AG04450 (cell line): ENCODE results near the gene OSCP1. TPM values are rescaled to one million over a fixed set of nuclear protein-coding genes. Genes with fewer than 3 reads are reported as not detected.

Experiments used
- CTCF ChIA-PET: fragments of 300-600, 350-600 bp; formaldehyde crosslinking; extraction: SDS; loops from one replicate; lab custom pipeline; 2022; ENCODE audit warnings: antibody characterized with exemption, inconsistent platforms; lab: Charles Lee
- POLR2A ChIA-PET: fragments of 350-600 bp; formaldehyde crosslinking; extraction: SDS; loops from one replicate; lab custom pipeline; 2021; ENCODE audit warnings: antibody characterized with exemption, inconsistent platforms; lab: Yijun Ruan, JAX
- DNase-seq: peaks from one replicate; pipeline ENCODE4 v3.0.0-alpha.2; 2011; ENCODE audit warnings: low read depth, low spot score
- H3K27ac ChIP-seq: one replicate; pipeline ENCODE4 v1.5.1; 2012; ENCODE audit warnings: low read depth, low read length, control low read depth
- H3K27me3 ChIP-seq: one replicate; pipeline ENCODE4 v1.6.0; 2012; ENCODE audit warnings: low read length; ENCODE audit not compliant: control insufficient read depth, insufficient read depth
- H3K4me3 ChIP-seq: 2 replicates; pipeline ENCODE4 v1.5.1; 2011; ENCODE audit warnings: mild to moderate bottlenecking, low read depth, low read length, control low read depth
- H3K9me3 ChIP-seq: 2 replicates; pipeline ENCODE4 v1.5.1; 2012; ENCODE audit warnings: low read length; ENCODE audit not compliant: control insufficient read depth, insufficient read depth
- CTCF ChIP-seq: IDR thresholded peaks from 2 replicates; pipeline ENCODE4 v1.5.1; 2011; ENCODE audit warnings: low read depth, low read length, control low read depth, inconsistent platforms
- polyA plus RNA-seq: library from polyadenylated mRNA; depleted of rRNA; stranded (reverse); fragments of >200 nt; gene quantifications from 2 replicates; pipeline ENCODE4 v1.2.3, GENCODE V29; 2011

OSCP1 gene
- polyA plus RNA-seq, 1 experiment, result 7.9 TPM

- Histone ChIP-seq H3K9me3 (no peaks in the 10 kb centered on the region; the same call in 1 of the 2 replicates), H3K4me3 (no peak overlapping the region), H3K27ac (no peak overlapping the region), H3K27me3 (no peaks in the 10 kb centered on the region)
- no peak for TF ChIP-seq CTCF
- POLR2A ChIA-PET, result no interaction called here
- CTCF ChIA-PET, result no interaction called here
- no peak for DNase-seq
These were observed 16.2 kb upstream of the OSCP1 start for GRCh38 chr1:36466370-36467026.

- no peak for DNase-seq
- no peak for TF ChIP-seq CTCF
- Histone ChIP-seq H3K9me3 (no peaks in the 10 kb centered on the region; the same call in 1 of the 2 replicates), H3K27ac (no peak overlapping the region), H3K27me3 (no peaks in the 10 kb centered on the region), H3K4me3 (no peak overlapping the region)
- ChIA-PET POLR2A (no interaction called here), CTCF (interaction anchor here (0.6 kb wide), 1 partner anchor 9 kb away, joined by 7 read pairs; no protein-coding TSS in a partner anchor)
These were observed 15.6 kb upstream of the OSCP1 start for GRCh38 chr1:36465731-36466369.

GRCh38 chr1:36464605-36465393 lies 14.5 kb upstream of the OSCP1 start:
- H3K4me3 ChIP-seq, result peak overlapping the region; percentile 91
- no peak for TF ChIP-seq CTCF
- H3K9me3 ChIP-seq, result no peaks in the 10 kb centered on the region; the same call in 1 of the 2 replicates
- ChIA-PET POLR2A (interaction anchor here (0.6 to 2.0 kb wide), 3 partner anchors 14 to 1226 kb away, joined by 3 to 24 read pairs (median 5); partner anchors contain the start of gene OSCP1), CTCF (interaction anchor here (0.6 kb wide), 1 partner anchor 52 kb away, joined by 3 read pairs; no protein-coding TSS in a partner anchor)
- H3K27me3 ChIP-seq, result no peaks in the 10 kb centered on the region
- DNase-seq, result no peak
- H3K27ac ChIP-seq, result peak overlapping the region; percentile 84

- TF ChIP-seq CTCF, result no peak
- Histone ChIP-seq H3K27ac (peak within 1 kb of the TSS; percentile 84), H3K27me3 (no peaks in the 10 kb centered on the region), H3K4me3 (peak within 1 kb of the TSS; percentile 91), H3K9me3 (no peaks in the 10 kb centered on the region; the same call in 1 of the 2 replicates)
- ChIA-PET POLR2A (interaction anchor here (0.6 to 2.0 kb wide), 3 partner anchors 13 to 1227 kb away, joined by 3 to 24 read pairs (median 5); partner anchors contain the start of gene OSCP1), CTCF (no interaction called here)
- DNase-seq, result peak; percentile 82
These were observed 13.8 kb upstream of the OSCP1 start, which contains the start of gene MRPS15 for GRCh38 chr1:36463803-36464604. TSS of gene MRPS15 (minus strand) at chr1:36464384. CDS start at chr1:36464275, 109 bp downstream.
